Aortic smooth muscle cell (primary cell): Measurements from ENCODE around the gene LRP1-AS. TPM values are rescaled to one million over a fixed set of nuclear protein-coding genes. Genes with fewer than 3 reads are reported as not detected.

ENCODE experiments used
- total RNA-seq: library from RNA; depleted of rRNA; stranded (reverse); fragments of >200 nt; gene quantifications from 2 replicates; pipeline ENCODE4 v1.2.3, GENCODE V29; 2014

Gene LRP1-AS
- 0.37 TPM in 1 of 2 replicates, not detected in the other for total RNA-seq

DNA sequence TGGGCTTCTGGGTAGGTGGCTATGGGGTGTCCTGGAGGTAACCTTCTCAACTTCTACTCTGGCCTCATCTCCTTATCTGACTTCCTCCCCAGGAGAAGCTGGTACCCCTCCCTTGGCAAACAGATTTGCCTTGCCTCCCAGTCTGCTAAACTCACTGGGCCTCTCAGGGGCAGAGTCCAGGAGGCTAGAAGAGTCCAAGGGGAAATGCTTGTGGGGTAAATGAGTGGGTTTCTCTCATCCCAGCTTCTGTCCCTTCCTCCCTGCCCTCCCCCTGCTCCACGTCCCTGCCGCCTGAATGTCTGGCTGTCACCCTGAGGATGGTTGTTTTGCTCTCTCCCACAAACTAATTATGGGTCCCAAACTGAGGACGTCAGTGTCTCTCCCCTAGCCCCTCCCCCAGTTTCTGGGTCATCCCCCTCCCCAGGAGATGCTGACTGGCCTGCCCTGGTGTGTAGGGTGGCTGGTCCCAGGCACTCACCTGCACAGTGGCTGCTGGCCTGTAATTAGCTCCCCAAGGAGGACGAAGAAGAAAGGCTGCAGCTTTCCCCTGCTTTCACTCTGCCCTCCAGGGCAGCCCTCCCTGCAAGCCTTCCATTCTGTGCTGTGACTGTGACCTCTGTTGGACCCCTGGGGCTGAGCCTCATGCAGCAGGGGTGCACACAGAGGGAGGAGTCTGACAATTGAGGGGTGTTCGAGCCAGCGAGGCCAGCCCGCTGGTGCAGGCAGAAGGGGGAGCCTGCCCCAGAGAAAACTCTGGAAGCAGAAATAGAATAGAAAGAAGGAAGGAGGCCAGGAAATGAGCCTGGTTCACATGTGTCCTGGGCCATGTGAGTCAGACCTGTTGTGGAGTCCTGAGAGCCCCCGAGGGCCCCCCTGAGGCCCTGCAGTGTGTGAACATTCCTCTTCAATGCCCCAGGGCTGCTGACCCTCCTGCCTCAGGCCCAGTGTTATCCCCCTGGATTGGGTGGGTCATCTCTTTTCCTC is at the start of gene LRP1-AS:
TSS of gene LRP1-AS (minus strand) at position 659 of the 984 bp plus-strand sequence.

DNA sequence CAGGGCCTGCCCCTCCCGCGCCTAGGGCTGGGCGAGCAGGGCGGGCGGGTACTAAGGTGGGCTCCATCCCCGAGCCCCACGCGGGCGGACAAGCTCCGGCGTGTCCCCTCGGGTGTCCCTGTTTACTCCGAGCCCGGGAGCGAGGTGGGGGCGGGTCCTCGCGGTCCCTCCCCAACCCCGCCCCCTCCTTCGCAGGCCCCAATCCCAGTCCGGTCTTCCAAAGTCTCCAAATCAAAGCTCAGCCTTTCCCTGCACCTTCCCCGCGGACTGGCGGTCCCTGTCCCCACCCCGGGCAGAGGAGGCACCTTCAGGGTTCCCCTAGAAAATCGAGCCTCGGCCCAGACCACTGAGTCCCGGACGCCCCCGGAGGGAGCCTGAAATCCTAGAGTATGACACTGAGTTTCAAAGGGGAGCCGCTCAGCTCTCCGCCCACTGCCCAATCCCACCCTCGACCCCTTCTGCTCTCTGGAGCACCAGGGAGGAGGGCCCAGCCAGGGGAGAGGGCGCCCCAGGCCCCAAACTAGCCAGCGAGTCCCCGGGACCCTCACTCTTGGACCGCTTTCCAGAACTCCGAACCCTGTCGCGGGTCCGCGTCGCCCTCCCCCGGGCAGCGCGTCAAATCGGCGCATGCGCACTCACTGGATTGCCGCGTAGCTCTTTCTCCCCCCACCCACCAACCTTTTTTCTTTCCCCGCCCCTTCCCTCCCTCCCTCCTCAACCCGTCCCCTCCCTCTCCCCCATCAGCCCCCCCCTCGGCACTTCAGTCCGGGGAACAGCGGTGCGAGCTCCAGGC is 19.5 kb downstream of the LRP1-AS start, which contains the start of gene LRP1:
TSS of gene LRP1 (plus strand) at position 758 of the 793 bp plus-strand sequence. CDS start 482 bp downstream, outside the sequence.

GRCh38 chr12:57111031-57111734 is 36.2 kb downstream of the LRP1-AS start, which contains the start of gene STAT6:
Gene STAT6, minus strand, starts transcription at chr12:57111362. Its CDS starts 3,084 bp downstream, at chr12:57108278.

Other genes with a start within 250 kb of the LRP1-AS start
- not detected in 2 replicates for gene SDR9C7, start 213.2 kb downstream of the LRP1-AS start, total RNA-seq
- gene RDH16, start 190.0 kb downstream of the LRP1-AS start, total RNA-seq, result 0.06 and 0.13 TPM in 2 replicates
- 2.9 and 3.0 TPM in 2 replicates for gene ZBTB39, start 141.1 kb downstream of the LRP1-AS start, total RNA-seq
- not detected in 2 replicates for gene TAC3, start 131.1 kb downstream of the LRP1-AS start, total RNA-seq
- under 0.01 and 0.12 TPM in 2 replicates for gene MYO1A, start 97.5 kb downstream of the LRP1-AS start, total RNA-seq
- gene NEMP1, start 68.8 kb downstream of the LRP1-AS start, total RNA-seq, result 8.5 and 11.2 TPM in 2 replicates
- gene NAB2, start 58.5 kb downstream of the LRP1-AS start, total RNA-seq, result 45.1 and 88.0 TPM in 2 replicates
- gene STAT6, start 36.3 kb downstream of the LRP1-AS start, total RNA-seq, result 122 and 125 TPM in 2 replicates
- 403 and 490 TPM in 2 replicates for gene LRP1, start 19.1 kb downstream of the LRP1-AS start, total RNA-seq
- 1.2 and 1.5 TPM in 2 replicates for gene NXPH4, start 69.2 kb upstream of the LRP1-AS start, total RNA-seq
- gene SHMT2, start 82.1 kb upstream of the LRP1-AS start, total RNA-seq, result 164 and 172 TPM in 2 replicates
- gene STAC3, start 103.6 kb upstream of the LRP1-AS start, total RNA-seq, result 0.40 and 0.50 TPM in 2 replicates